HepG2 (cell line): Measurements from ENCODE around the gene UHMK1. TPM values are rescaled to one million over a fixed set of nuclear protein-coding genes. Genes with fewer than 3 reads are reported as not detected.

Experiments
- DBP ChIP-seq: sonication (generic); formaldehyde crosslinking; IDR thresholded peaks from 2 replicates; pipeline ENCODE4 v1.4.0; 2020; ENCODE audit warnings: missing genetic modification reagents; ENCODE audit errors: not compliant biosample characterization
- ETV5 ChIP-seq: IDR thresholded peaks from 2 replicates; pipeline ENCODE4 v1.6.1; 2018; ENCODE audit warnings: missing biosample characterization, missing genetic modification reagents, inconsistent platforms, borderline replicate concordance
- GRHL1 ChIP-seq: sonication (generic); formaldehyde crosslinking; conservative IDR thresholded peaks from 2 replicates; pipeline ENCODE4 v1.8.0; 2022; ENCODE audit warnings: missing genetic modification reagents
- IKZF4 ChIP-seq: sonication (generic); formaldehyde crosslinking; IDR thresholded peaks from 2 replicates; pipeline ENCODE4 v1.5.1; 2020; ENCODE audit warnings: borderline replicate concordance, mild to moderate bottlenecking, low read depth, missing genetic modification reagents; ENCODE audit errors: not compliant biosample characterization
- MXD1 ChIP-seq: sonication (generic); formaldehyde crosslinking; IDR thresholded peaks from 2 replicates; pipeline ENCODE4 v1.4.0; 2020; ENCODE audit warnings: mild to moderate bottlenecking, missing genetic modification reagents
- MXI1 ChIP-seq: IDR thresholded peaks from 3 replicates; pipeline ENCODE4 v1.6.1; 2012; ENCODE audit warnings: low read depth, low read length, inconsistent platforms, borderline replicate concordance
- MZF1 ChIP-seq: sonication (generic); formaldehyde crosslinking; IDR thresholded peaks from 2 replicates; pipeline ENCODE4 v1.8.1; 2023; ENCODE audit warnings: mild to moderate bottlenecking, missing genetic modification reagents, borderline replicate concordance
- NKX3-1 ChIP-seq: sonication (generic); formaldehyde crosslinking; IDR thresholded peaks from 2 replicates; pipeline ENCODE4 v1.5.0; 2020; ENCODE audit warnings: missing genetic modification reagents
- RAD51 ChIP-seq: fragments of 450-650 bp; IDR thresholded peaks from 2 replicates; pipeline ENCODE4 v1.6.1; 2016; ENCODE audit warnings: borderline replicate concordance
- SMAD9 ChIP-seq: sonication (generic); formaldehyde crosslinking; IDR thresholded peaks from 2 replicates; pipeline ENCODE4 v1.5.1; 2020; ENCODE audit warnings: mild to moderate bottlenecking, missing genetic modification reagents
- SPEN ChIP-seq: sonication (generic); formaldehyde crosslinking; IDR thresholded peaks from 2 replicates; pipeline ENCODE4 v1.5.1; 2020; ENCODE audit warnings: low read depth, mild to moderate bottlenecking, missing genetic modification reagents
- TAF1 ChIP-seq: sonication (generic); formaldehyde crosslinking; IDR thresholded peaks from 2 replicates; pipeline ENCODE4 v1.4.0; 2020; ENCODE audit warnings: missing genetic modification reagents
- ZFP82 ChIP-seq: sonication (generic); formaldehyde crosslinking; IDR thresholded peaks from 2 replicates; pipeline ENCODE4 v1.5.1; 2020; ENCODE audit warnings: mild to moderate bottlenecking, missing genetic modification reagents, borderline replicate concordance
- ZFX ChIP-seq: sonication (generic); formaldehyde crosslinking; IDR thresholded peaks from 2 replicates; pipeline ENCODE4 v1.4.0; 2020; ENCODE audit warnings: mild to moderate bottlenecking, low read depth, missing genetic modification reagents, moderate library complexity
- ZMYM3 ChIP-seq: sonication (generic); formaldehyde crosslinking; IDR thresholded peaks from 2 replicates; pipeline ENCODE4 v1.5.1; 2020; ENCODE audit warnings: mild to moderate bottlenecking, missing genetic modification reagents
- ZNF768 ChIP-seq: sonication (generic); formaldehyde crosslinking; IDR thresholded peaks from 2 replicates; pipeline ENCODE4 v1.4.0; 2020; ENCODE audit warnings: missing genetic modification reagents
- polyA plus RNA-seq, 8 experiments: library from polyadenylated mRNA; depleted of rRNA in 3 of 8; stranded (reverse) in 7 of 8; unstranded in 1 of 8; fragments of >200 nt; fragmentation: Illumina TruSeq in 4 of 8; extraction: Trizol in 4 of 8; gene quantifications; 2 replicates each; pipeline versions ENCODE4 v1.2.1 to v1.2.3, GENCODE V29; 2011 to 2016; ENCODE audit warnings: low read depth in 4 of 8, missing spikeins in 1 of 8, mixed read lengths in 1 of 8; ENCODE audit not compliant: insufficient read depth in 1 of 8
- total RNA-seq, 5 experiments: library from RNA; depleted of rRNA; stranded (reverse); fragments of >200 nt; fragmentation: Illumina TruSeq; extraction: Trizol; gene quantifications; 2 replicates each; pipeline ENCODE4 v1.2.3, GENCODE V29; 2016; ENCODE audit warnings: low read depth in 1 of 5
- TF ChIP-seq, protein P1 (sequence below): sonication (generic); formaldehyde crosslinking; IDR thresholded peaks from 2 replicates; pipeline ENCODE4 v1.8.0; 2022; ENCODE audit warnings: mild to moderate bottlenecking, missing genetic modification reagents, borderline replicate concordance
- TF ChIP-seq, protein P2 (sequence below): sonication (generic); formaldehyde crosslinking; IDR thresholded peaks from 2 replicates; pipeline ENCODE4 v1.4.0; 2020; ENCODE audit warnings: mild to moderate bottlenecking, low read depth, missing genetic modification reagents

Gene UHMK1
- total and polyA plus RNA-seq, 2 of the 13 experiments (the other 11 are each of a cell fraction or from before 2014, with no cell fraction given), result 12.9 to 20.0 TPM

DNA sequence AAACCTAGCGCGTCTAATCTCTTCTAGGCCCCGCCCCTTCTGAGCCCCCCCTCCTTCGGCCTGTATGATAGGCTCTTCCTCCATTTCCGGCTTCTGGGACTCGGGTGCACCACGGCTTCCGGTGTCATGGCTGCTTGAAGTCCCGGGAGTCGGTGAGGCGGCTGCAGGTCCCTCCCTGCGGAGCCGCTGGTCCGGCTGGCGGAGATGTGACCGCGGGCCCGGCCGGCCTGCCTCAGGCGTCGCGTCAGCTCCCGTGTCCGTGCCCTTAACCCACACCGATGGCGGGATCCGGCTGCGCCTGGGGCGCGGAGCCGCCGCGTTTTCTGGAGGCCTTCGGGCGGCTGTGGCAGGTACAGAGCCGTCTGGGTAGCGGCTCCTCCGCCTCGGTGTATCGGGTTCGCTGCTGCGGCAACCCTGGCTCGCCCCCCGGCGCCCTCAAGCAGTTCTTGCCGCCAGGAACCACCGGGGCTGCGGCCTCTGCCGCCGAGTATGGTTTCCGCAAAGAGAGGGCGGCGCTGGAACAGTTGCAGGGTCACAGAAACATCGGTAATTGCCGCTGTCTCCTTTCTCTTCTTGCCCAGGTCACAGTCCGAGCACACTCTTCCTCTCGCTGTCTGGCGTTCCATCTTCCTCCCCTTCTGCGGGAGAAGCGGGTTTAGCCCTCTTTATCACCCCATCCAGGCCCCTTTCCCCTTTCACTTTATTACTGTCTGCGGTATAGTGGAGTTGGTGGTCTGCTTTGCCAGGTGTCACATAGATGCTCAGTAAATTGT, at the start of gene UHMK1 (continued):
- TF ChIP-seq, protein P1, sequence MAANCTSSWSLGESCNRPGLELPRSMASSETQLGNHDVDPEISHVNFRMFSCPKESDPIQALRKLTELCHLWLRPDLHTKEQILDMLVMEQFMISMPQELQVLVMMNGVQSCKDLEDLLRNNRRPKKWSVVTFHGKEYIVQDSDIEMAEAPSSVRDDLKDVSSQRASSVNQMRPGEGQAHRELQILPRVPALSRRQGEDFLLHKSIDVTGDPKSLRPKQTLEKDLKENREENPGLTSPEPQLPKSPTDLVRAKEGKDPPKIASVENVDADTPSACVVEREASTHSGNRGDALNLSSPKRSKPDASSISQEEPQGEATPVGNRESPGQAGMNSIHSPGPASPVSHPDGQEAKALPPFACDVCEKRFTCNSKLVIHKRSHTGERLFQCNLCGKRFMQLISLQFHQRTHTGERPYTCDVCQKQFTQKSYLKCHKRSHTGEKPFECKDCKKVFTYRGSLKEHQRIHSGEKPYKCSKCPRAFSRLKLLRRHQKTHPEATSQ (CRISPR knock-in tag), result no peak
- TF ChIP-seq DBP (CRISPR knock-in tag) (peak; percentile 33), ZMYM3 (0 out of 2 replicates have a peak, but pooled peaks have one; percentile 49), TAF1 (CRISPR knock-in tag) (peak; percentile 94), SPEN (peak; percentile 75), ETV5 (peak; percentile 41; the same call in 1 of the 2 replicates), IKZF4 (CRISPR knock-in tag) (peak; percentile 64), MXD1 (CRISPR knock-in tag) (peak; percentile 80; the same call in 1 of the 2 replicates), NKX3-1 (CRISPR knock-in tag) (0 out of 2 replicates have a peak, but pooled peaks have one; percentile 35), GRHL1 (no peak), SMAD9 (CRISPR knock-in tag) (no peak), ZNF768 (CRISPR knock-in tag) (peak; percentile 73; the same call in 1 of the 2 replicates), RAD51 (no peak), ZFP82 (0 out of 2 replicates have a peak, but pooled peaks have one; percentile 30), ZFX (CRISPR knock-in tag) (peak; percentile 93), MZF1 (CRISPR knock-in tag) (no peak), MXI1 (peak; percentile 32; the same call in 1 of the 3 replicates)
- TF ChIP-seq, protein P2, sequence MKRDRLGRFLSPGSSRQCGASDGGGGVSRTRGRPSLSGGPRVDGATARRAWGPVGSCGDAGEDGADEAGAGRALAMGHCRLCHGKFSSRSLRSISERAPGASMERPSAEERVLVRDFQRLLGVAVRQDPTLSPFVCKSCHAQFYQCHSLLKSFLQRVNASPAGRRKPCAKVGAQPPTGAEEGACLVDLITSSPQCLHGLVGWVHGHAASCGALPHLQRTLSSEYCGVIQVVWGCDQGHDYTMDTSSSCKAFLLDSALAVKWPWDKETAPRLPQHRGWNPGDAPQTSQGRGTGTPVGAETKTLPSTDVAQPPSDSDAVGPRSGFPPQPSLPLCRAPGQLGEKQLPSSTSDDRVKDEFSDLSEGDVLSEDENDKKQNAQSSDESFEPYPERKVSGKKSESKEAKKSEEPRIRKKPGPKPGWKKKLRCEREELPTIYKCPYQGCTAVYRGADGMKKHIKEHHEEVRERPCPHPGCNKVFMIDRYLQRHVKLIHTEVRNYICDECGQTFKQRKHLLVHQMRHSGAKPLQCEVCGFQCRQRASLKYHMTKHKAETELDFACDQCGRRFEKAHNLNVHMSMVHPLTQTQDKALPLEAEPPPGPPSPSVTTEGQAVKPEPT (CRISPR knock-in tag), result no peak
